ENCODE measurements around the gene HOXB13.
"Not testable (repeated sequence)": the region's sequence is repeated elsewhere in the genome, so short reads cannot be mapped to it uniquely, and the experiment has no call there.

HOXB13 gene

GRCh38 chr17:48718227-48718760, 10.3 kb downstream of the HOXB13 start:
- no peak for DNase-seq (ENCODE audit: low read depth)
- no peak for TF ChIP-seq CTCF (conservative IDR thresholded peaks at IDR 0.05; ENCODE audit: control insufficient read depth, insufficient read depth, low read depth, low read length)
- no peak overlapping the region for H3K4me3 ChIP-seq (ENCODE audit: control insufficient read depth, low read depth, low read length)

GRCh38 chr17:48717367-48718226, 11.0 kb downstream of the HOXB13 start:
- no peak for DNase-seq (ENCODE audit: low read depth)
- H3K4me3 ChIP-seq (ENCODE audit: control insufficient read depth, low read depth, low read length) = no peak overlapping the region
- no peak for TF ChIP-seq CTCF (conservative IDR thresholded peaks at IDR 0.05; ENCODE audit: control insufficient read depth, insufficient read depth, low read depth, low read length)

GRCh38 chr17:48716549-48716948, 12.0 kb downstream of the HOXB13 start:
- H3K4me3 ChIP-seq (ENCODE audit: control insufficient read depth, low read depth, low read length); DNase-seq (ENCODE audit: low read depth): not testable (repeated sequence)

GRCh38 chr17:48715496-48716399, 12.8 kb downstream of the HOXB13 start:
- no peak for TF ChIP-seq CTCF (conservative IDR thresholded peaks at IDR 0.05; ENCODE audit: control insufficient read depth, insufficient read depth, low read depth, low read length)
- H3K4me3 ChIP-seq (ENCODE audit: control insufficient read depth, low read depth, low read length) = no peak overlapping the region
- DNase-seq (ENCODE audit: low read depth) = no peak

GRCh38 chr17:48711128-48711527, 17.4 kb downstream of the HOXB13 start:
- DNase-seq (ENCODE audit: low read depth) = no peak
- no peak for TF ChIP-seq CTCF (conservative IDR thresholded peaks at IDR 0.05; ENCODE audit: control insufficient read depth, insufficient read depth, low read depth, low read length)
- H3K4me3 ChIP-seq (ENCODE audit: control insufficient read depth, low read depth, low read length) = no peak overlapping the region

GRCh38 chr17:48704361-48705248, 23.9 kb downstream of the HOXB13 start:
- TF ChIP-seq CTCF (conservative IDR thresholded peaks at IDR 0.05; ENCODE audit: control insufficient read depth, insufficient read depth, low read depth, low read length) = no peak
- no peak for DNase-seq (ENCODE audit: low read depth)
- no peak overlapping the region for H3K4me3 ChIP-seq (ENCODE audit: control insufficient read depth, low read depth, low read length)
